Tibial nerve (tissue), 4 donors: ENCODE data around the gene IGF2R. TPM values are rescaled to one million over a fixed set of nuclear protein-coding genes. Genes with fewer than 3 reads are reported as not detected.

ENCODE experiments used
- DNase-seq, 2 donors: peaks; one replicate each; pipeline ENCODE4 v3.0.0-alpha.2; 2019; ENCODE audit warnings: low spot score in 2 of 2
- H3K27ac ChIP-seq, 4 donors: fragments of 200-600 bp; sonication (generic) in 3 of 4; one replicate each; pipeline ENCODE4 v1.5.1; 2017 to 2019; ENCODE audit warnings: mild to moderate bottlenecking in 1 of 4
- H3K27me3 ChIP-seq, 2 donors: fragments of 200-600 bp; sonication (generic) in 1 of 2; one replicate each; pipeline versions ENCODE4 v1.5.1 to v1.6.0; 2017 to 2019
- H3K36me3 ChIP-seq, 3 donors: fragments of 200-600 bp; sonication (generic); one replicate each; pipeline ENCODE4 v1.5.1; 2018 to 2019
- H3K4me1 ChIP-seq, 4 donors: fragments of 200-600 bp; sonication (generic) in 3 of 4; one replicate each; pipeline ENCODE4 v1.5.1; 2017 to 2019
- H3K4me3 ChIP-seq, 4 donors: fragments of 200-600 bp; sonication (generic) in 3 of 4; one replicate each; pipeline ENCODE4 v1.5.1; 2017 to 2019; ENCODE audit warnings: mild to moderate bottlenecking in 1 of 4, moderate library complexity in 1 of 4
- H3K9me3 ChIP-seq, 4 donors: fragments of 200-600 bp; sonication (generic) in 3 of 4; one replicate each; pipeline ENCODE4 v1.5.1; 2017 to 2019
- EP300 ChIP-seq, 2 donors: sonication (generic); formaldehyde crosslinking; IDR thresholded peaks; one replicate each; pipeline ENCODE4 v1.6.1; 2017; ENCODE audit warnings: antibody characterized with exemption in 2 of 2, mild to moderate bottlenecking in 1 of 2
- POLR2A ChIP-seq, 2 donors: fragments of 450-650 bp; IDR thresholded peaks; one replicate each; pipeline ENCODE4 v1.6.1; 2017; ENCODE audit warnings: antibody characterized with exemption in 2 of 2, mild to moderate bottlenecking in 2 of 2, moderate library complexity in 2 of 2
- WGBS, 2 donors: methylation state at CpG; one replicate each; pipeline ENCODE4 v1.1.5; 2018; 5-methylcytosine and 5-hydroxymethylcytosine counted together
- total RNA-seq, 4 donors: library from RNA; depleted of rRNA; stranded (reverse); fragments of >200 nt; gene quantifications; one replicate each; pipeline ENCODE4 v1.1.0, GENCODE V29; 2016
- TF ChIP-seq, protein P1 (sequence below), 5 experiments: fragments of 200-600 bp in 3 of 5; fragments of 450-650 bp in 2 of 5; sonication (generic) in 3 of 5; IDR thresholded peaks; one replicate each; pipeline ENCODE4 v1.5.1; 2016 to 2019; ENCODE audit warnings: antibody characterized with exemption in 5 of 5, mild to moderate bottlenecking in 3 of 5, moderate library complexity in 2 of 5

Gene IGF2R
- total RNA-seq, 4 donors from 2014 or later, result 60.1 to 81.3 (median 68.5) TPM

DNA sequence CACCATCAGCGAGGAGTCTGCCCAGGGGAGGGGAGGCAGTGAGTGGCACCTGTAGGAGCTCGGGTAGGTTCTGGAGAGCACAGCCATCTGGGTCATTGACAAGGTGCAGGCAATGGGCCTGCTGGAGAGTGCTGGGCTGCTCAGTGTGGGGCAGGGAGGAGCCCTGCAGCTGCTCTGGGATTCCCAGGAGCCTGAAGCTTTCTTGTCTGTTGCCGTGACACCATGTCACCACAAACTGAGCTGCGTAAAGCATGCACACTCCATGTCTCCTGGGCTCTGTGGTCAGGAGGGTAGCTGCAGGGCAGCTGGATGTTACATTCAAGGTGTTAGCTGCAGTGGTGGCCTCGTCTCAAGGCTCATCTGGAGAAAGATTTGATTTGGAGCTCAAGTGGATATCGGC is 148.3 kb downstream of the IGF2R start:
- no peak overlapping the region for H3K27ac ChIP-seq
- H3K4me3 ChIP-seq, result no peak overlapping the region
- DNase-seq, result no peak
- TF ChIP-seq EP300 (IDR thresholded peaks at IDR 0.05) (no peak), POLR2A (IDR thresholded peaks at IDR 0.05) (no peak)
- TF ChIP-seq, protein P1, sequence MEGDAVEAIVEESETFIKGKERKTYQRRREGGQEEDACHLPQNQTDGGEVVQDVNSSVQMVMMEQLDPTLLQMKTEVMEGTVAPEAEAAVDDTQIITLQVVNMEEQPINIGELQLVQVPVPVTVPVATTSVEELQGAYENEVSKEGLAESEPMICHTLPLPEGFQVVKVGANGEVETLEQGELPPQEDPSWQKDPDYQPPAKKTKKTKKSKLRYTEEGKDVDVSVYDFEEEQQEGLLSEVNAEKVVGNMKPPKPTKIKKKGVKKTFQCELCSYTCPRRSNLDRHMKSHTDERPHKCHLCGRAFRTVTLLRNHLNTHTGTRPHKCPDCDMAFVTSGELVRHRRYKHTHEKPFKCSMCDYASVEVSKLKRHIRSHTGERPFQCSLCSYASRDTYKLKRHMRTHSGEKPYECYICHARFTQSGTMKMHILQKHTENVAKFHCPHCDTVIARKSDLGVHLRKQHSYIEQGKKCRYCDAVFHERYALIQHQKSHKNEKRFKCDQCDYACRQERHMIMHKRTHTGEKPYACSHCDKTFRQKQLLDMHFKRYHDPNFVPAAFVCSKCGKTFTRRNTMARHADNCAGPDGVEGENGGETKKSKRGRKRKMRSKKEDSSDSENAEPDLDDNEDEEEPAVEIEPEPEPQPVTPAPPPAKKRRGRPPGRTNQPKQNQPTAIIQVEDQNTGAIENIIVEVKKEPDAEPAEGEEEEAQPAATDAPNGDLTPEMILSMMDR (IDR thresholded peaks at IDR 0.05), result no peak
- WGBS, 2 donors, result 90 to 95% methylated on average over 6 of the region's 6 CpGs
- no peaks in the 10 kb centered on the region for H3K27me3 ChIP-seq
- H3K36me3 ChIP-seq, result peaks cover 0 to 62% (median 0%) of the 10 kb centered on the region in 3 donors
- peaks cover 0 to 18% (median 0%) of the 10 kb centered on the region in 4 donors for H3K4me1 ChIP-seq
- H3K9me3 ChIP-seq, result peaks cover 0 to 7% (median 0%) of the 10 kb centered on the region in 4 donors

DNA sequence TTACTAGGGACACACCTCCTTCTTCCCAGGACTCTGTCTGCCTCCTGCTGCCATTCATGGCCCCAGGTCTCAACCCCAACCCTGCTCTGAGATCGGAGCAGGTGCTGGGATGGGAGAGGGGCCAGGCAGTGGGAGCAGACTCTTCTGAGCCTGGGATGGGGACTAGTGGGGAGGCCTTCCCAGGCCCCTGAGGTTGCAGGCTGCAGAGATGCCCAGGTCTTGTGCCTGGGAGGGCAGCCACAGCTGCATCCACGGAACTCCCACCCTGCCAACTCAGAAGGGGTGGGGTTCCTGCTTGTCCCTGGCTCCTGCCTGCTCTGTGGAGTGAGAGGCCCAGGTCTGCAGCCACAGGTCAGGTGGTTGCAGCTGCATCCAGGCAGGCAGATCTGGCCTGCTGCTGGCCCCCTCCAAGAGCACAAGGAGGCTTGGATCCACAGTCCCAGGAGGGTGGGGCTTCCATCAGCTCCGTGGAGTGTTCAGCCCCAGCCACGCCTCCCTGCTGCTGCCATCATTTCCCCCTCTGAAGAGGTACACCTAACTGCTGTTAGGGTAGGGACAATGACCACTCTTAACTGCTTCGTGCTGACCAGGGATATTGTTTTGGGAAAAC is 149.8 kb downstream of the IGF2R start:
- TF ChIP-seq, protein P1 (IDR thresholded peaks at IDR 0.05), result no peak
- TF ChIP-seq EP300 (IDR thresholded peaks at IDR 0.05) (no peak), POLR2A (IDR thresholded peaks at IDR 0.05) (no peak)
- no peak for DNase-seq

GRCh38 chr6:160120087-160120486 is 151.2 kb downstream of the IGF2R start:
- Histone ChIP-seq H3K4me3 (no peak overlapping the region), H3K27me3 (no peaks in the 10 kb centered on the region), H3K9me3 (peaks cover 0 to 7% (median 0%) of the 10 kb centered on the region in 4 donors), H3K4me1 (peaks cover 0 to 21% (median 0%) of the 10 kb centered on the region in 4 donors), H3K27ac (no peak overlapping the region), H3K36me3 (peaks cover 0 to 36% (median 0%) of the 10 kb centered on the region in 3 donors)
- no peak for TF ChIP-seq POLR2A (IDR thresholded peaks at IDR 0.05)
- no peak for TF ChIP-seq EP300 (IDR thresholded peaks at IDR 0.05)
- TF ChIP-seq, protein P1 (IDR thresholded peaks at IDR 0.05), result no peak
- 42 to 61% methylated on average over 1 of the region's 1 CpG for WGBS, 2 donors
- DNase-seq, result no peak

More for the DNA sequence above, 149.8 kb downstream of the IGF2R start:
- Histone ChIP-seq H3K4me1 (peaks cover 0 to 21% (median 0%) of the 10 kb centered on the region in 4 donors), H3K9me3 (peaks cover 0 to 7% (median 0%) of the 10 kb centered on the region in 4 donors), H3K27me3 (no peaks in the 10 kb centered on the region), H3K36me3 (peaks cover 0 to 47% (median 0%) of the 10 kb centered on the region in 3 donors), H3K4me3 (no peak overlapping the region), H3K27ac (no peak overlapping the region)
- WGBS, 2 donors, result 76 to 94% methylated on average over 3 of the region's 5 CpGs

GRCh38 chr6:160121558-160121957 is 152.7 kb downstream of the IGF2R start, which contains the start of gene SLC22A1:
SLC22A1 (plus strand) TSS chr6:160121815; CDS start chr6:160121936, 121 bp downstream.
- Histone ChIP-seq H3K36me3 (peaks cover 0 to 25% (median 0%) of the 10 kb centered on the region in 3 donors), H3K9me3 (peaks cover 0 to 7% (median 0%) of the 10 kb centered on the region in 4 donors), H3K27me3 (no peaks in the 10 kb centered on the region), H3K27ac (no peak within 1 kb of the TSS), H3K4me1 (peaks cover 0 to 21% (median 0%) of the 10 kb centered on the region in 4 donors), H3K4me3 (no peak within 1 kb of the TSS)
- WGBS, 2 donors, result 58 to 59% methylated on average over 8 of the region's 8 CpGs
- DNase-seq, result no peak
- no peak for TF ChIP-seq EP300 (IDR thresholded peaks at IDR 0.05)
- TF ChIP-seq POLR2A (IDR thresholded peaks at IDR 0.05), result no peak
- TF ChIP-seq, protein P1 (IDR thresholded peaks at IDR 0.05), result no peak

GRCh38 chr6:160121981-160122380 is 153.1 kb downstream of the IGF2R start:
- H3K9me3 ChIP-seq, result peaks cover 0 to 7% (median 0%) of the 10 kb centered on the region in 4 donors
- TF ChIP-seq EP300 (IDR thresholded peaks at IDR 0.05), result no peak
- TF ChIP-seq, protein P1 (IDR thresholded peaks at IDR 0.05), result no peak
- no peak for TF ChIP-seq POLR2A (IDR thresholded peaks at IDR 0.05)
- H3K27ac ChIP-seq, result no peak overlapping the region
- H3K4me1 ChIP-seq, result peaks cover 0 to 21% (median 0%) of the 10 kb centered on the region in 4 donors
- 94 to 95% methylated on average over 14 of the region's 14 CpGs for WGBS, 2 donors
- no peaks in the 10 kb centered on the region for H3K27me3 ChIP-seq
- H3K36me3 ChIP-seq, result peaks cover 0 to 21% (median 0%) of the 10 kb centered on the region in 3 donors
- DNase-seq, result no peak
- no peak overlapping the region for H3K4me3 ChIP-seq
